AG20443 (cell line): Measurements from ENCODE around the gene SYCE3.
"Not testable (repeated sequence)": the region's sequence is repeated elsewhere in the genome, so short reads cannot be mapped to it uniquely, and the experiment has no call there.

Experiments used
- DNase-seq: peaks from one replicate; pipeline ENCODE4 v3.0.0; 2012; ENCODE audit warnings: low spot score, mixed read lengths

SYCE3 gene

DNA sequence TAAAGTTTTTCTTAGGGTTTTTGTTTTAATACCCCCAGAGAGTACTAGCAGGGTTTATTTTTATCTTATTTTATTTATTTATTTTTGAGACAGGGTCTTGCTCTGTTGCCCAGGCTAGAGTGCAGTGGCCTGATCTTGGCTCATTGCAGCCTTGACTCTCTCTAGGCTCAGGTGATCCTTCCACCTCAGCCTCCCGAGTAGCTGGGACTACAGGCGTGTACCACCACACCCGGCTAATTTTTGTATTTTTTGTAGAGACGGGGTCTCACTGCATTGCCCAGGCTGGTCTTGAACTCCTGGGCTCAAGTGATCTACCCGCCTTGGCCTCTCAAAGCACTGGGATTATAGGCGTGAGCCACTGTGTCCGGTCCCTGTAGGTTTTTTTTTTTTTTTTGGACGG is 42.5 kb downstream of the SYCE3 start:
- not testable (repeated sequence) for DNase-seq

DNA sequence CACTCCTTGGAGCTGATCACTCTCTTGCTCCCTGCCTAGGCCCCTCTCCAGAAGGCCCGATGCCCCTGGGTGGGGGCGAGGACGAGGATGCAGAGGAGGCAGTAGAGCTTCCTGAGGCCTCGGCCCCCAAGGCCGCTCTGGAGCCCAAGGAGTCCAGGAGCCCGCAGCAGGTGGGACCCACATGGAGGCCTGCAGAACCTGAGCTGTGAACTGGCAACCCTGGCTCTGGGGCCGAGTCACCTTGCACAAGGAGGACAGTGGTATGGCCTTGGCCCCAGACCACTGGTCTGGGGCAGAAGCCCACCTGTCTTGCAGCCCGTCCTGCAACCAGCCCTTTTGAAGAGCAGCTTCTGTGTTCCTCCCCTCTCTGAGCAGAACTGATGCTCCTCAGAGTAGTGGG is 43.6 kb downstream of the SYCE3 start:
- DNase-seq = no peak

DNA sequence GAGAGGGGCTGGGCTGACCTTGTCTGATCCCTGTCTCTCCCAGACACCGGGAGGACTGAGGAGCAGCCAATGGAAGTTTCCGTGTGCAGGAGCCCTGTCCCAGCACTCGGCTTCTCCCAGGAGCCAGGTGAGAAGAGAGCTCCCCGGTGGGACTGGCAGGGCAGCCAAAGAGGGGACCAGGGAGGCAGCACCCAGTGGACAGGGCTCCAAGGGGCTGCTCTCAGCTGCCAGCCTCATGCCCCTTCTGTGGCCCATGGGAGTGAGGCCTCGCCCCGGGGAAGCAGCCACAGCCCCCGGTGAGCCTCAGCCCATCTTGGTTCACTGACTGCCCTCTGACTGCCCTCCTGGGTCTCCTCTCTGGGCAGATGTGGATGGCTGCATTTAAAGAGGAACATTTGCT is 44.1 kb downstream of the SYCE3 start:
- DNase-seq = no peak

DNA sequence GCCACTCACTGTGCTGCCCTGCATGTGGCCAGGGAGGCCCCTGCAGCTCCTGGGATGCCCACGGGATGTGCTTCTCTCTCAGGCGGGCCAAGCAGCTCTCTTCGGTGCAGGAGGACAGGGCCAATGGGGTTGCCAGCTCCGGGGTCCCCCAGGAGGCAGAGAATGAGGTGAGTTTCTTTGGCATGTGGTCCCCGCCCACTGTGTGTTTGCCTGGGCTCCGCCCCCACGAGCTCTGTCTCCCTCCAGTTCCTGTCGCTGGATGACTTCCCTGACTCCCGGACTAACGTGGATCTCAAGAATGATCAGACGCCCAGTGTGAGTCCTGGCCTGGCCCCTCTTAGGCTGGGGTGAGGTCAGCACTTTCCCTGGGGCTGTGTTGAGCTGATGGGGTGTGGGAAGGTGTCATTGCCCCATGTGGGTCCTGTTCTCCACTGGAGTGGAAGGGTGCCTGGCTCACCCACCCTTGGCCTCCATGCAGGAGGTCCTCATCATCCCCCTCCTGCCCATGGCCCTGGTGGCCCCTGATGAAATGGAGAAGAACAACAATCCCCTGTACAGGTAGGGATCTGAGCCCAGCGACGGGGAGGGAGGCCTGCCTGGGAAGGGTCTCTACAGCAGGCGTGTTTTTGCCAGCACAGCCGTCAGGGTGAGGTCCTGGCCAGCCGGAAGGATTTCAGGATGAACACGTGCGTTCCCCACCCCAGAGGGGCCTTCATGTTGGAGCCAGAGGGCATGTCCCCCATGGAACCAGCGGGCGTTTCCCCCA is 45.0 kb downstream of the SYCE3 start:
- DNase-seq = no peak

DNA sequence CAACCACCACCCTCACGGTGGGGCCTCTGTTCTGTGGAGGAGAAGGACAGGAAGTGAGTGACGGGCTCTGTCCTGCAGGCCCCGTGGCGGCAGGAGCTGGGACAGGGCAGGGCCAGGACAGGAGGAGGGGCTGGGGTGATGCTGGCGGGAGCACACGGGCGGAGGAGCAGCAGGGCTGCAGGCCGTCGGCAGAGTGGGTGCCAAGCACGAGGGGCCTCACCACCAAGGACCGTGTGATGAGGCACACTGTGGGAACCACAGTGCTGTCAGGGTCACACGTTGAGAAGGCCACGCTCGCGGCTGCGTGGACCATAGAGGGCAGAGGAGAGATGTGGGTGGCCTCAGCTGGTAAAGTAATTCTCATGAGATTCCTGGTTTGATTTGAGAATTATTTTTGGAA is 45.8 kb downstream of the SYCE3 start:
- no peak for DNase-seq

DNA sequence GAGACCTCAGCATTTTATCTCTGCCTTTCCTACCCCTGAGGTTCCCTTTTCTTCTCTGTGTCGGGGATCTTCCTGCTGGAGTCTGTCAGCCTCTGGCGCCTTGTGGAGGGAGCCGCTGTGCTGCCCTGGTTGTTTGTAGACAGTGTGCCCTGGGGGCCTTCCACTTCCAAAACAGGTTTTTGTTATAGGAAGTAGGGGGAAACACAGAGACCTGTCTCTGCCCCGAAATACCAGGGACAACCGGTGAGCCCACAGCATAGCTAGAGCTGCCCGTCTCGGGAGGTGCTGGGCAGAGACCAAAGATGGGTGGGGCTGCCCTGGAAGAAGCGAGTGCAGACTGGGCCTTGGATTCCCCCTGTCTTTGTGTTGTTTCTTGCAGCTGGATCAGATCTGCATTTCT is 46.7 kb downstream of the SYCE3 start:
- DNase-seq = no peak

DNA sequence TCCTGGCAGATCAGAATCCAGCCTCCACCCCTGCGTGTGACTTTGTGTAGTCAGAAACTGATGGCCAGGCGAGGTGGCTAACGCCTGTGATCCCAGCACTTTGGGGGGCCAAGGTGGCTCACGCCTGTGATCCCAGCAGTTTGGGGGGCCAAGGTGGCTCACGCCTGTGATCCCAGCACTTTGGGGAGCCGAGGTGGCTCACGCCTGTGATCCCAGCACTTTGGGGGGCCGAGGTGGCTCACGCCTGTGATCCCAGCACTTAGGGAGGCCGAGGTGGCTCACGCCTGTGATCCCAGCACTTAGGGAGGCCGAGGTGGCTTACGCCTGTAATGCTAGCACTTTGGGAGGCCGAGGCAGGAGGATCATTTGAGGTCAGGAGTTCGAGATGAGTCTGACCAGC is 49.5 kb downstream of the SYCE3 start:
- DNase-seq = no peak

DNA sequence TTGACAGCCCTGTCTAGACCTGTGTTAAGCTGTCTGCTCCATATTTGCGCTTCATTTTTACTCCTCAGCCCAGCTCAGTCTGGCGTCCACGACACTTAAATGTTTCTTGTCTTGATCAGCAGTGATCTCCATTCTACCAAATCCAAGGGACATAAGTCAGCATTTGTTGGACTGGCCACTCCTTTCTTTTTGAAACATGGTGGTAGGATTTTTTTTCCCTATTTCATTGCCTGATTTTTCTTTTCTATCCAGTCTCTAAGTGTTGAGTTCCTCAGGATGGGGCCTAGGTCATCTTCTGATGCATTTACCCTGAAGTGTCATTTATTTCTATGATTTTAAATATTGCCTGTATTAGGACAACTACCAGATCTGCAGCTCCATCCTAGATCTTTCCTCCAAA is 53.8 kb downstream of the SYCE3 start:
- no peak for DNase-seq

DNA sequence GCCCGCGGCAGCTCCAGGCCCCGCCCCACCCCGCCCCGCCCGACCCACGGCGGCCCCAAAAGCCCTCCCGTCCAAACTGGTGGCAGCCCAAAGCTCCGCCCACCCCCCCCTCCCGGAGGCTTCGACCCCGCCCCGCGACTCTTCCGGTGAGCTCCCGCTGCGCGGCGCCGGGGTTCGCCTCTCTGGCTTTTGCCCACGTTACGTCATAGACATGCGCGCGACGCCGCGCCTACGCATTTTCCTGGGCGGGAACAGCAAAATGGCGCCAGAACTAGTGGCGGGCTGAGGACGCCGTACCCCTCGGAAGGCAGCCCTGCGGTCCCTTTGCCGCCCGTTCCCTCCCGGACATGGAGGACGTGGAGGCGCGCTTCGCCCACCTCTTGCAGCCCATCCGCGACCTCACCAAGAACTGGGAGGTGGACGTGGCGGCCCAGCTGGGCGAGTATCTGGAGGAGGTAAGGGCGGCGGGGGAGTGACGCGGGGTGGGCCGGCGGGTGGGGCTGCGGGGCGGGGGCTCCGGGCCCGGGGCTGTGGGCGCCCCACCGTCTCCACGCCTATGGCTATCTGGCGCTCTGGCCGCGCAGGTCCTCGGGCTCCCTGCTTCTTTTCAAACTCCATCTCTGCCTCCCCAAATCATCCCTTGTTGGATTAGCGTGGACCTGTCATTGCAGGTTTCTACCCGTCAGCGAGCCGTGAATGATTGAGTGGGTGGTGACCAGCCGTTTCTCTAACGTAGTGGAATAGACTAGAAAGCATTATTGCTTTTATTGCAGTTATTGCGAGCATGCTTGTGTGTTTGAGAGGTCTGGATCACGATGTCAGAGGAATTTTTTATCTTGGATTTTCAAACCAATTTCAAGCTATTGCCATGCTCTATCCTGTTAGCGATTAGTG is 54.5 kb downstream of the SYCE3 start, which contains the start of gene NCAPH2:
TSS of gene NCAPH2 (plus strand) at position 234 of the 894 bp plus-strand sequence. CDS start at position 348, 114 bp downstream.
- DNase-seq = peak; percentile 100

DNA sequence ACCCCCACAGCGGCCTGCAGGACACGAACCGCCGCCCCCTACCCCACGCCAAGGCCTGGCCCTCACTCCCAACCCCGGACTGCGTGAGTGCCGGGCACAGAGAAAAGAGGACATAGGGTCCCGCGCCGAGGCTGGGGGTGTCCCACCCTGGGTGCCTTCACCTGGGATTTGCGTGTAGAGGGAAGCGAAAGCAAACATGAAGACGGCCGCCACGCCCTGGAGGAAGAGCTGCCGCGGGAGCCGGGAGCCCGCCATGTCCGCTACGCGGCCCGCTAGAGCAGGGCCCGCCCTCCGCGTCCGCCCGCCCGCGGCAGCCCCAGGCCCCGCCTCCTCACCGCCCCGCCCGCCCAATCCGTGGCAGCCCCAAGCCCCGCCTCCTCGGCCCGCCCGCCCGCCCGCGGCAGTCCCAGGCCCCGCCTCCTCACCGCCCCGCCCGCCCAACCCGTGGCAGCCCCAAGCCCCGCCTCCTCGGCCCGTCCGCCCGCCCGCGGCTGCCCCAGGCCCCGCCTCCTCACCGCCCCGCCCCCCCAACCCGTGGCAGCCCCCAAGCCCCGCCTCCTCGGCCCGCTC is 55.2 kb downstream of the SYCE3 start, which contains the start of gene LMF2:
TSS of gene LMF2 (minus strand) at position 282 of the 570 bp plus-strand sequence. CDS start at position 255, 27 bp downstream.
- DNase-seq = peak; percentile 97

DNA sequence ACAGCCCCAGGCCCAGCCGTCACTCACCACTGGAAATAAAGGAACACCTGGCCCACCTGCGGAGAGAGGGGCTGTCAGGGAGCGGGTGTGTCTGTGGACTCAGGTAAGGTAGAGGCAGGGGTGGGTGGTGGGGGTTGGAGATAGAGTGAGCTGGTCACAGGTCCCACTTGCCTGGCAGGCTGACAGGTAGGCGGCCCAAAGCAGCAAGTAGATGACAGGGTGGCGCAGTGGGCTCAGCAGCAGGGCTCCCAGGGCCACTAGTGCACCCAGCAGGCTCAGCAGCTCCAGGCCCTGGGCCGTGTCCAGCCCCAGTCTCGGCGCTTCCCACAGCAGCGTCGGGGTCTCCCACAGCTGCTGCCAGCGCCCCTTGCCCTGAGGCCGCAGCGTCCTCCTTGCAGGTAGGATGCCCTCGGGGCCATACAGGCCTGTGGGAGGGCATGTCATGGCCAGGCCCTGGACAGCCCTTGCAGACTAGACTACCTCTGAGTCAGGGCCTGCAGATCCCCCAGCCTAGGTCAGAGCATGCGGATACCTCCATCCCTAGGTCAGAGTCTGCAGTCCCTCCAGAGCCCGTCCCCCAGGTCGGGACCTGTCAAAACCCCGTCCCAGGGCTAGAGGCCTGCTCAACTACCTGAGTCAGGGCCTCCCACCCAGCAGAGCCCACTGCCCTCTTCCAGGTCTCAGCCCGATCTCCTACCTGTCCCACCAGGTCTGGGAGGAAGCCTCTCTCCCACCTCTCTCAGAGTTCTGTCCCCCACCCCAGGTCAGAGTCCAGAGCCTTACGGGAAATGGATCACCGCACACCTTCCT is 55.9 kb downstream of the SYCE3 start:
- DNase-seq = peak; percentile 31

DNA sequence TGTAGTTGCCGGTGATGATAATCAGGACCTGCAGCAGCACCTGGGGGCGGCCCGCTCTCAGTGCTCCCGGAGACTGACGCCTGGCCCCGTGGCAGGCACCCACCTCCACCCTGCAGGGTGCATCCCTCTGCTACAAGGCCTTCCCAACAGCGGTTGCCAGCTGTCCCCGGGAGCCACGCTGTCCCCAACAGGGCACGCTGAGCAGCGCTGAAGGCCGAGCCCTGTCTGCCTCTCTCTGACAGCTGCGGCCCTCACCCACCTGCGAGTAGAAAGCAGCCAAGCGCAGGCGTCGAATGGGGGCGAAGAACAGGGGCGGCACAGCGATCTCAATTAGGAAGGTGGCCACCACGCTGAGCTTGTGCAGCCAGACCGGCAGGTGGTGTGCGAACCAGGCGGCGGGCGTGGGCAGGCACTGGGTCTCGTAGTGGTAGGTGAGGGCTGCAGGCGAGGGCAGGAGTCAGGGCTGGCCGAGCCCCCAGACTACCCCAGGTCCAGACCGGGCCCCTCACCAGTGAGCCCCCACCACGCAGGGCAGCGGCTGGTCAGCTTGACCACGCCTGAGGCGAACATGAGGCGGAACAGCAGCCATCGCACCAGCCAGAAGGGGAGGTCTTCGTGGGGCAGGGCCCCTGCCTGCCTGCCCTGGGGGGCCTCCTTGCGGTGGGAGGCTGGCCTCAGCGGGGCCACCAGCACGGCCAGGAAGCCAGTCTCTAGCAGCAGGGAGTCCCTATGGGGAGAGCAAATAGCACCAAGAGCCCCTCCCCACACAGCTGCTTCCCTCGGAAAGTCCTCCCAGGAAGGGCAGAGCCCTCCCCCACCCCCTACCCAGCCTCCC is 56.7 kb downstream of the SYCE3 start:
- DNase-seq = no peak

DNA sequence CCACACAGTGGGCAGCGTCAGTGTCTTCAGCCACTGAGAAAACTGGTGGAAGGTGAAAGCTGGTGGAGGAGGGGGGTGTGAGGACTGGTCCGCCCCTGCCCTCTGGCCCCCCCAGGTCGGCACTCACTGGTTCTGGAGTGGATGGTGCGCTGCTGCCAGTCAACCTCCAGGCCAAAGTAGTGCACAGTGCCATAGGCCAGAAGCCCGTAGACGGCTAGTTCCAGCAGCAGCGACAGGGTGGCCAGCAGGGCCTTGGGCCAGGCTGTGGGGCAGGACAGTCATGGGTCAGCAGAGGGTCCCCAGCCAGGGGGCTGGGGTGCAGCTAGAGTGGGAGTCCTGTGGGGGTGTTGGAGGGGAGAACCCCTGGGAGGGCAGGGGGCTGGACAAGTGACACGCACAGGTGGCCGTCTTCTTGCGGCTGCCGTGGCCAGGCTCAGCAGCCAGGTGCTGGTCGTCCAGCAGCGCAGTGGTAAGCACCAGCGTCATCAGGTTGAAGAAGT is 57.4 kb downstream of the SYCE3 start:
- no peak for DNase-seq

DNA sequence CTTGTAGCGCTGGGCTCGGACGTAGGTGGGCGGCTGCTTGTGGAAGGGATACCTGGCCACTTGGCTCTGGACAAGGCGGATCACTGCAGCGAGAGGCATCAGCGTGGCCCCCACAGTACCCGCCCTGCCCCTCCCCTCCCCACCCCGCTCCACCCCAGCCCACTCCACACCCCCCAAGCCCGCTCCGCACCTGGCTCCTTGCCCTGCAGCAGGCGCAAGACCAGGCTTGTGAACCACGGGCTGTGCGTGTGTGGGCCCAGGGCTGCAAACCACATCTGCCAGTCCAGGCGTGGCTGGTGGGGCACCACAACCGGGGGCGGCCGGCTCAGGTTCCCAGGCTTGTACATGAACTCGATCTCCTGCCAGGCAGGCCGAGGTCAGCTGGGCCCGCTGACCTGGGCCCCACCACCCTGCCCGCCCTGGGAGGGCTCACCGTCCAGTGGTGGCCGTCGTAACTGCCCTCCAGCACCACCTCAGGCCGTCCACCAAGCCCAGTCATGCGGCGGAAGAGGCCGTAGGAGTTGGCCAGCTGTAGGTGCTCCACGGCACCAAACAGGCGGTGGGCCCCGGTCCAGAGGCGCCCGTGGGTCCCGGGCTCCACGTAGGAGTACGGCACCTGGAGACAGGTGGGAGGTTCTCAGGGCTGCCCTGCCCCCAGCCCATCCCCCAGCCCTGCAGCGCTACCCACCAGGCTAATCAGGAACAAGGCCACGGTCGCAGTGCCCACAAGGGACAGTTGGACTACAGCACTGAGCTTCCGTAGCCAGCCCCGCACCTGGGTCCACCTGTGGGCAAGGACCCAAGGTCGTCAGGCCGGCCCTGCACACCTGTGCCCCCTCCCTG is 58.1 kb downstream of the SYCE3 start:
- no peak for DNase-seq

DNA sequence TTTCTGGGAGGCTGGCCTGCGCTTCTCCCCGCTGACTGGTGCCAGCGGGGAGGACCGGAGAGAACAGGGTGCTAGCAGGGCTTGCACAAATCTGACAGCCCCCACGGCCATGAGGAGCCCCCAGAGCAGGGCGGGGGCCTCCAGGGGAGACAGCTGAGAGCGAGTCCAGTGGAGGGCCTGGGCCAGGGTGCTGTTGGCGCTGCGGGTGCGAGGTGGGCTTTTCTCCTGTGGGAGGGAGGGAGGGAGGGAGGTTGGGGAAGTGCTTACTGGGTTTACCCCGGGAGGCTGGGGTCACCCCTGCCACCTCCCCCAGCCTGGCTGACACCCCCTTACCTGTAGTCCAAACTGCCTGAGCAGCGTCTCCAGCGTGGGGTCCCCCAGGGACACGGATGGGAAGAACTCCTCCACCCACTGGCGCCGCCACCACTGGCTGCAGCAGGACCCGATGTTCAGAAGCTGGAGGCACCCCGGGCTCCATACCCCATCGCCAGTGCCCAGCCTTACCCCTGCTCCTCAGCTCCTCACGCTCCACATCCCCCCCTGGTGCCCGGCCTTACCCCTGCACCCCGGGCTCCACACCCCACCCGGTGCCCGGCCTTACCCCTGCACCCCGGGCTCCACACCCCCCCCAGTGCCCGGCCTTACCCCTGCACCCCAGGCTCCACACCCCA is 59.1 kb downstream of the SYCE3 start:
- no peak for DNase-seq

DNA sequence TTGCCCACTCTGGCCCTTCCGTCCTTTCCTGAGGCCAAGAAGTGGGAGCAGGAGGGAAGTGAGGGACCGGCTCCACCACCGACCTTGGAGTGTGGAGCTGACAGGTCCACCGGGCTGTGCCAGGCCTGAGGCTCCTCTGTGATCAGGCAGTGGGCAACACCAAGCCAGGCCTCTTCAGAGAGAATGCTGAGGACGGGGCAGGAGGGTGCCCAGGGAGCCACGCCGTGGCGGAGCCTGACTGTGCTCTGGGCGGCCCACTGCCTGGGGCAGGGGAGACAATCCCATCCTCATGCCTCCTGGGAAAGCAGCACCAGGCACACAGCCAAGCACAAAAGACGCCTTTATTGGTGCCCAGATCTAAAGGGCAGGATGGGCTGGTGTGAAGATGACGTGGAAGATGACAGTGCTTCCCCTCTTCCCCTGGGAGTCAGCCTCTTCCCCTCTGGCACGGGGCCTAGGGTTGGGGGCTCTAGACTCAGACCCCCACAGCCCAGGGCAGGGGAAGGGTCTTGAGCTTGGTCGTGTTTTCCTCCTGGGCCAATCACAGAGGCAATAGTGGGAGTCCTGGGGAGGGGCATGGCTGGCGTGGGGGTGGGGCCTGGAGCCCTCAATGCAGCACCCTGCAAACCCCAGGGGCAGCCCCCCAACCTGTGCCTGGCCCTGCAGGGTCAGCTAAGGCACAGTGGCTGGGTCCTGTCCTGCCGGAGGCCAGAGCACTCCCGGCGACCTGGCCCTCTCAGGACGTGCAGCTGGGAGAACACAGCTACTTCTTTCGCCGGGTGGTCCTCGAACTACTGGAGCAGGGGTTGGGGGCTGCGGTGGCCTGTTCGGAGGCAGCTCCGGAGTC is 59.9 kb downstream of the SYCE3 start:
- no peak for DNase-seq

DNA sequence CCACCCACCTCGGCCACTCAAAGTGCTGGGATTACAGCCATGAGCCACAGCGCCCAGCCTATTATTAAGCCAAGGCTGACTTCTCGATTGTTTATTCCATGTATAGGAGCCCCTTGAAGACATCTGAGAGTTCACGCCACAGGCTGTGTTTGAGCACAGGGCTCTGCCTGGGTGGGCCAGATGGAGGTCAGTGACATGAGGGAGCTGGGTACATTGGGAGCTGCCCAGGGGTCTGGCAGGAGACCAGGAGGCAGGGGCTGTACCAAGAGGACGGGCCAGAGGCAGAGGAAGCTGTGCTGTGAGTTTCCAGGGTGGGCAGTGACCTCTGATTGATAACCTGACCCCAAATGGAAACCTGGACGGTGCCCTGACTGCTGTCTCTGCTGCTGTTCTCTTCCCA is 60.6 kb downstream of the SYCE3 start:
- DNase-seq = no peak
